Cortex of kidney (tissue), 1 donor: ENCODE results near the gene DENND1B.
"Not testable (repeated sequence)": the region's sequence is repeated elsewhere in the genome, so short reads cannot be mapped to it uniquely, and the experiment has no call there.

Source experiments
- DNase-seq: peaks from one replicate; lab custom pipeline; 2025; lab: John Stamatoyannopoulos, UW

Gene DENND1B

DNA sequence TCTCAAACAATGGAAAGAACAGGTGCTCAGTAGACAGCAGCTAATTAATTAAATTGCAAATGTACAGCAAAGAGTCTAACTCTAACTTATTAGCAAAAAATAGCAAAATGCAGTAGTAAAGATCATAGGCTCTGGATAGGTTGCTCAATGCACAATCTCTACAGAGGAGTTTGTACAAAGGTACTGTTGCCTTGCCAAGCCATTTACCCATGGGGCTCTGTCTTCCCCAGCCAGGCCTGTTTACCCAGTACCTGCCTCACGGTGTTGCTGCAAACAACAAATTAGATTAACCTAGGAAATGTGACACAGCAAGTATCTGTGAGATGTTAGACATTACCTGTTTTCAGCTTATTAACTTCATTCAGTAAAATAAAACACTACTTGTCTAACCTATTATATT is 222.0 kb downstream of the DENND1B start:
- no peak for DNase-seq

GRCh38 chr1:197546989-197547388 is 228.3 kb downstream of the DENND1B start:
- DNase-seq = no peak

- DNase-seq = no peak
These were observed 230.7 kb downstream of the DENND1B start for GRCh38 chr1:197544553-197544952.

DNA sequence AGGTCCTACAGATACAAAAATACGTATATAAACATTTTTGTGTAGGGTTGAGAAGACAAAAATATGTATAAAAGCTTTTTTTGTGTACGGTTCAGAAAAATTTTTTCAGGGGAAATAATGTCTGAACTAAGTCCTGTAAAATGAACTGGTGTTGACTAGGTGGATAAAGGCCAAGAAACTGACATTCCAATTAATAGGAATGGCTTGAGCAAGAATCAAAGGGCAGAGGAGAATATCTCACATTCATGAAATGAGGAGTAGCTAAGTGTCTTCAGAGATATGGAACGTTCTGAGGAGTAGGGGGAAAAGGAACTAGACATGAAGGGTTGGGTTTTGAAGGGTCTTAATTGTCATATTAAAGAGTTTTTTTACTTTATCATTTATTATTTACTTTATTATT is 231.2 kb downstream of the DENND1B start:
- DNase-seq = no peak

GRCh38 chr1:197541411-197541810 is 233.9 kb downstream of the DENND1B start:
- no peak for DNase-seq

DNA sequence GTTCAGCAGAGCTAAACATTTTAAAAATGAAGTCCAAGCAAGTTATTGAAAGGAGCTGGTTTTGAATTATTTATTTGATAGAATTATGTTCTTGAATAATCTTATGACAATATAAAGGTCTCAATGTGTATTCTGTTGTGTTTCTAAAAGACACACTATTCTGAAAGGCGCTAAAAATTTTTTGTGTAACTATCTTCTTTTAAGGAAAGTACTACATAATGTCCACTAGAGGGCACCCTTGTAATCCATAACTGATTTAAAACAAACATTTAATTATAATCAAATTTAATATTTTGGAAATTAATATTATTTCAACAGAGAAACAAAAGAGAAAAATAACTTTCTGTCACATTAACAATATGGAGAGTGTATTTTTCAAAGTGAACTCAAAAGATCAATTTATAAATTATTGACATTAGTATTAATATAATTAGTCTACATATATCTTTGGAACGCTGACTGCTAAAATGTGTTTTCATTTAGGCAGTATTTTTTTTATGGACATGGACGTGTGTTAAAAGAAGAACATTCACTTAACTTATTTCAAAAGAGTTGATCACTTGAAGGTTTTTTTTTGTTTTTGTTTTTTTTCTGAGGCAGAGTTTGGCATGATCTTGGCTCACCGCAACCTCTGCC is 248.4 kb downstream of the DENND1B start:
- no peak for DNase-seq

GRCh38 chr1:197521118-197521739 is 254.1 kb downstream of the DENND1B start:
- DNase-seq = no peak

GRCh38 chr1:197519741-197520334 is 255.4 kb downstream of the DENND1B start:
- no peak for DNase-seq

GRCh38 chr1:197515421-197515820 is 259.9 kb downstream of the DENND1B start:
- DNase-seq = no peak

DNA sequence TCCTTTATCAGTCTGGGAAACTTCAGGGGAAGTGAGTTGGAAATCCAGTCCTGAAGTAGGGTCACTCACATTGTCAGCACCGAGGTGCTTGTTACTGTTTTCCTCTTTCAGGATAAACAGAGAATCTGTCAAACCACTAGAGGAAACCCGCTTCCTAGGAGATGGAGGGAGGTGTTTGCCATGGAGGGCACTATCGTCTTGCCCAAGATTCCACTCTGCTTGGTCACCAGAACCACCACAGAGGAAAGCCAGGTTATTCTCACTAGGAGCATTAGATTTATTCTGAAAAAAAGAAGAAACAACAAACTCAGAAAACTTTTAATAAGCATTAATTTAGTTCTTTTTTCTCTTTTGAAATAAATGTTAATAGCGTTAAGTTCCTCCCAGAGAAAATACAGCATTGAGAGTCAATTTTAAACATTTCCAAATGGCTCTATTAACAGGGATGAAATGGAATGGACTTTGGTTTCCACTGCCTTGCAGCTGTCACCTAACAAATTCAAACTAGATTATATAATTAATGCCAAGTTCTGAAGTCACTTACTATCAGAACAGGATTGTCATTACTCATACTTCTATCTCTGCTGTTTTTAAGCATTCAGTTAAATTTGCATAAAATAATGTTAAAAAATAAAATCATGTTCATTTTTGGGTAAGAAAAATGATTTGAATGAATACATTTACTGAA is 264.4 kb downstream of the DENND1B start:
- DNase-seq = no peak

GRCh38 chr1:197496722-197497121 is 278.6 kb downstream of the DENND1B start:
- no peak for DNase-seq

- DNase-seq = not testable (repeated sequence)
These were observed 283.8 kb downstream of the DENND1B start for GRCh38 chr1:197491505-197491904.

DNA sequence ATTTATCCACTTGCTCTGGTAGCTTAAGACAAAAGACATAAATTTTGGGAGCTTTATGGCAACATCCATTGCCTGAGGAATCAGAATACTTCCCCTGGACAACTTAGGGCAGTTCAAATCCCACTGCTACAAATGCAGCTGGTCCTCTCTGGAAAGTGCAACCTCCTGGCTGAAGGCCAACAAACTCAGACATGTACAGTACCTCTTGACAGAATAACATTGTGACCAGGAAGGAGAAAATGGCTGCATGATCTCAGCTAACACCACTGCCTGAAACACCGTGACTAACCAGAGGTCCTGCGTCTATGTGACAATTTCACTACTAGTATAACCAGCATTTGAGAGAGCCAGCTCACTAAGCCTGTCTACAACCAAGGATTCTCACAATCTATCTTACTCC is 288.3 kb downstream of the DENND1B start:
- DNase-seq = no peak

DNA sequence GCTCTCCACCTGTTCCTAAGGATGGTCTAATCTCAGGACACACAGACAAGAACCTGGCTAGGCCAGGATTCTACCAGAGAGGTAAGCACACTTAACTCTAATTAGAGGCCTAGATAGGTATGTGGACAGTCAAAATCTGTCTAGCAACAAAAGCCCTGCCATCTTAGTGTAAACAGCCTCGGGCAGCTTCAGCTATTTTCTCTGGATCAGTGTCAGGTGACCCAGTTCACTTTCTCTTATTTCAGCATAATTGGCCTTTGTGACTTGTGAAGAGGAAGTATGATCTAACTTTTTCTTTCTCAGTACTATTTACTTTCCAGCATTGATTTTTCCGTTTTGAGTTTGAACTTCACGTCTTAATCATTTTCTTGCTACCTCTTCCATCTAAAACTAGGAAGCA is 289.5 kb downstream of the DENND1B start:
- no peak for DNase-seq

DNA sequence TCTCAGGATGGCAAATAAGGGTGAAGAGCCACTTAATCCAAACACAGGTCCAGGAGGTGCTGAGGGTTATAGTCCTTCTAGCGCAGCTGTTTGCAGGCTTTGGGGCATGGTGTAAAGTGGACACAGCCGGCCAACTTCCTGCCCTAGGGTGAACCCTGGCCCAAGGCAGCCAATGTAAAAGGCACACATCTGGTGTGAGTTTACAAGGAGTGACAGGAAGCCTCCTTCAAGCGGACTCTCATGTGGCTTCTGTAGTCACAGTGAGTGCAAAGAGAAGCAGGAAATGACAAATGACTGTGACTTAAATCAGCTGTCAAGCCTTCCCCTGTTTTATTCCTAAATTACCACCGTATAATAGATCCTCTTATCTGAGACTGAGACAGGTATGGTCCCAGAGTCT is 294.2 kb downstream of the DENND1B start:
- DNase-seq = no peak

- no peak for DNase-seq
These were observed 294.8 kb downstream of the DENND1B start for GRCh38 chr1:197480446-197480845.

DNA sequence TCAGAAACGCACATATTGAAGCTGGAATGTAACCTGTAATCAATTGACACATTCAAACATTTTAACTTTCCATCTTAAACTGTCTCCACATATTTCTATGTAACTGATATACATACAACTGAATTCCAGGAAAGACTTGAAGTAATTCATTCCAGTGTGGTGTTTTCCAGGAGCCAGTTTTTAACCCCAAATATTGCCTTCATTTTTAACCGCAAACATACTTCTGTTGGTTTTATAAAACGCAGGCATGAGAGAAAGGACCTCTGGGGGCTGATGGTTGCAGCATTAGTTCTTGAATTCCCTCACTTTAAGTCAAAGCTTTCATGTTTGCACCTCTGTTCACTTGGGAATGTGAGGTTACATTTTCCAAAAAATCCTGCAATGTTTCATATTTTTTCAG is 303.1 kb downstream of the DENND1B start:
- no peak for DNase-seq

DNA sequence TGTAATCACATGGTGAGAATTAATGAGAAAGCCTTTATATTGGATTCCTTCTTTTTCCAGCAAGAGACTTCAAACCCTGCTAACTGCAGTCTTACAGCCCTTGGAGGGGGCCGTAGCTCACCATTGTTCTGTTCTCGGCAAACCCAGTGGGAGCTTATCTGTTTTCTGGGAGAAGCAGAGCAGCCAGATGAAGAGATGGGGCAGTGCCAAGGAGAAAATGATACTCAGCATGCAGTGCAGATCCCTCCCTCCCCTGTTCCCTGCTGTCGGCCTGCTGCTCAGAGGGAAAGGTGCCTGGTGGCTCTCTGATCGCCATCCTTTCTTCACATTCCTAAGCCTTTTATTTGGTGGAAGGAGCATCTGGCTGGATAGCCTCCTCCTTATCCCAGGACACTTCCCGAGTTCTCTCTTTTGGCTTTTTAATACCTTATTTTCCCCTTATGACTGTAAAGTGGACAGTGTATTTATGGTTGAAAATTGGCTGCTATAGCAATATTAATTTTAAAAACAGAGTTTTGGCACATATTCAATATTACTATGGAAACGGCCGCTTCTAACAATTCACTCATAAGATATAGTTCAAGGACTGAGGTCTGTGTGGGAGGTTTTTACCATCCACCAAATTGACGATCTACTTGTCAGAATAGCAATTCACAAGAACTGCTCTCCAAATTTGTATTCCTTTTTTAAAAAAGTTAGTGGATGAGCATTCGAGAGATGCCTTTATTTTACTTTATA is 303.9 kb downstream of the DENND1B start:
- DNase-seq = no peak

DNA sequence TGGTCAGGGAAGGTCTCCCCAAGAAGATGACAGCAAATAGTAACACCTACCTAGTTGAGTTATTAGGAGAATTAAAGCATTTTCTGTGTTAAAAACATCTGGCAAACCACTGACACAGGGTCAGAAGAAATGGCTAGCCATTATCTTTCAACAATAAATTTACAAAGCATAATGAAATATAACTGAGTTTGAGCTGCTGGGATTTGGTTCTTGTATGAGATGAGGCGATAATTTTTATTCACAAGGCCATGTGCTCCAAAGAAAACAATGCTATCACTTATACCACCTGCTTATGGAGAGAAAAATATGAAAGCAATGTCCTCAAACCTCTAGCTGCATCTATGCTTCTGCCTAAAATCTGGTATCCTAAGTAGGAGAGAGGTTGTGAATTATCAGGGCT is 304.9 kb downstream of the DENND1B start:
- DNase-seq = no peak

DNA sequence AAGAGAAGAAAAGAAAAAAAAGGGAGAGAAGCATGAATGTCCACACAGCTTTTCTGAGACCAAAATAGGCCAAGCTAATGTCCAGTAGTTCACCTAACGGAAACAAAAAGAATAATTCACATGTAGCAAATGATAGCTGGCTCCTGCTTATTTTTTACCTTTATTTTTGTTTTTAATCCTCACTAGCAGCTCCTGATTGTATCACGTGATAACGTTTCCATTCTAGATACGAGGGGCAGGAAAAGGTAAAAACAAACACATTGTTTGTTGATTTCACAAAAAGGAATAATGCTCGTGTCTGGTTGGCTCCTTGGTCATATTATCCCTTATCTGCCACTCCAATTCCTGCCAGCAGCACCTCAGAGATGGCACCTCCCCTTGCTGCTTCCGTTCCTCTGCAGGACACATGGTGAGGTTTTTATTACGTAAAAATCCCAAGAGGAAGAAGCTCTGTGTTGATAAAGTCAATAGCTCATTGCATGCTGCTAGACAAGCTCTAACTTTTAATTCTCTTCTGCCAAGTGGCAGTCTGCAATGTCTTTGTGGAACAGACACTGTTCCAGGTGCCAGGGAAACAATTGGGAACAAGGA is 305.6 kb downstream of the DENND1B start:
- DNase-seq = no peak

GRCh38 chr1:197468543-197469175 is 306.6 kb downstream of the DENND1B start:
- DNase-seq = no peak
